ENCODE data around the gene ITGB2. TPM values are rescaled to one million over a fixed set of nuclear protein-coding genes. Genes with fewer than 3 reads are reported as not detected.

The ITGB2 gene
- total RNA-seq, 1 experiment from 2014 or later = 1.5 TPM

DNA sequence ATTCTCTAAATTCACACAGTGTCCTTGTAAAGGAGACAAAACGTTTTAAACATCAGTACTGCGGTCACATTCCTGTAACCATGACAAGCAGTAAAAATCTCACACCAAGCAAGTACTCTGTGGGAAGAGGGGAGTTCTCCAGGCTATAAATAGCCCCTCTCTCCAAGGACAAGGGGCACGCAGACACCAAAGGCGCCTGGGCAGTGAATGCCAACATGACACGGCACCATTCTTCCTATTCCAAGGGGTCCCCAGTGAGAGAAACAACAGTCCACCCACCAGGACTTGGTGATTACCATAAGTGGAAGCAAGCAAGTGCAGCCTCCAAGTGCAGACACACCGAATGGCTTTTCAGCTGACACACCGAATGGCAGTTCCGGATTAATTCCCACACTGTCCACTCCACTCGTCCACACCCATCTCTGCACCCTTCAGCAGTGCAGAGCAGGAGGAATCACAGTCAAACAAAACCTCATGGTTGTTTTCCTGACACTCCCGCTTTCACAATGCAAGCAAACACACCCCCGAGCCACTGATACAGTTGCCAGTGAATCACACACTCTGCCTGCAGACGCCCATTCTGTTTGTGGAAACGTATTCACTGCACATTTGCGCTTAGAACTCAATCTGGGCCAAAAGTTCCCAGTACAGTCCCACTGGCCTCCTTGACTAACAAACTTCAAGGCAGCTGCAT, 49.0 kb downstream of the ITGB2 start:
- POLR2A ChIA-PET = no interaction called here
- Mint-ChIP-seq H3K4me1 (peaks cover 60% of the 10 kb centered on the region), H3K9me3 (no peaks in the 10 kb centered on the region), H3K27ac (peak overlapping the region; percentile 87), H3K36me3 (no peaks in the 10 kb centered on the region), H3K27me3 (ENCODE audit: low read depth) (peaks cover 24% of the 10 kb centered on the region), H3K4me3 (peak overlapping the region; percentile 82)
- no peak for DNase-seq (ENCODE audit: low spot score)
- CTCF ChIA-PET = interaction anchor here (2.1 kb wide), 1 partner anchor 78 kb away, joined by 6 read pairs; no protein-coding TSS in a partner anchor
- ATAC-seq = no peak
- TF ChIP-seq PRRX2 (CRISPR knock-in tag; IDR thresholded peaks at IDR 0.05) = no peak
- no peak for TF ChIP-seq ARID4B (CRISPR knock-in tag; IDR thresholded peaks at IDR 0.05; ENCODE audit: borderline replicate concordance)
- no peak for TF ChIP-seq FOXP1 (CRISPR knock-in tag; IDR thresholded peaks at IDR 0.05; ENCODE audit: borderline replicate concordance)
- TF ChIP-seq TEAD4 (CRISPR knock-in tag; IDR thresholded peaks at IDR 0.05) = no peak
- no peak for TF ChIP-seq ESRRA (CRISPR knock-in tag; IDR thresholded peaks at IDR 0.05; ENCODE audit: borderline replicate concordance)
- no peak for TF ChIP-seq ZNF232 (CRISPR knock-in tag; IDR thresholded peaks at IDR 0.05)
- no peak for TF ChIP-seq ZNF416 (CRISPR knock-in tag; IDR thresholded peaks at IDR 0.05)
- no peak for TF ChIP-seq JUN (CRISPR knock-in tag; IDR thresholded peaks at IDR 0.05)
- no peak for TF ChIP-seq E2F5 (CRISPR knock-in tag; IDR thresholded peaks at IDR 0.05)
- TF ChIP-seq SOX15 (CRISPR knock-in tag; IDR thresholded peaks at IDR 0.05) = no peak
- TF ChIP-seq IRF1 (CRISPR knock-in tag; IDR thresholded peaks at IDR 0.05) = no peak
- TF ChIP-seq FOXJ3 (CRISPR knock-in tag; IDR thresholded peaks at IDR 0.05; ENCODE audit: borderline replicate concordance) = no peak
- TF ChIP-seq ATF2 (CRISPR knock-in tag; IDR thresholded peaks at IDR 0.05; ENCODE audit: borderline replicate concordance, low read depth) = no peak
- TF ChIP-seq ZNF121 (CRISPR knock-in tag; IDR thresholded peaks at IDR 0.05) = no peak
- no peak for TF ChIP-seq ZNF263 (CRISPR knock-in tag; IDR thresholded peaks at IDR 0.05; ENCODE audit: low read depth)
- TF ChIP-seq, protein P1, sequence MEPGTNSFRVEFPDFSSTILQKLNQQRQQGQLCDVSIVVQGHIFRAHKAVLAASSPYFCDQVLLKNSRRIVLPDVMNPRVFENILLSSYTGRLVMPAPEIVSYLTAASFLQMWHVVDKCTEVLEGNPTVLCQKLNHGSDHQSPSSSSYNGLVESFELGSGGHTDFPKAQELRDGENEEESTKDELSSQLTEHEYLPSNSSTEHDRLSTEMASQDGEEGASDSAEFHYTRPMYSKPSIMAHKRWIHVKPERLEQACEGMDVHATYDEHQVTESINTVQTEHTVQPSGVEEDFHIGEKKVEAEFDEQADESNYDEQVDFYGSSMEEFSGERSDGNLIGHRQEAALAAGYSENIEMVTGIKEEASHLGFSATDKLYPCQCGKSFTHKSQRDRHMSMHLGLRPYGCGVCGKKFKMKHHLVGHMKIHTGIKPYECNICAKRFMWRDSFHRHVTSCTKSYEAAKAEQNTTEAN (CRISPR knock-in tag; IDR thresholded peaks at IDR 0.05) = no peak
- no peak for TF ChIP-seq MLX (CRISPR knock-in tag; IDR thresholded peaks at IDR 0.05)
- TF ChIP-seq, protein P2, sequence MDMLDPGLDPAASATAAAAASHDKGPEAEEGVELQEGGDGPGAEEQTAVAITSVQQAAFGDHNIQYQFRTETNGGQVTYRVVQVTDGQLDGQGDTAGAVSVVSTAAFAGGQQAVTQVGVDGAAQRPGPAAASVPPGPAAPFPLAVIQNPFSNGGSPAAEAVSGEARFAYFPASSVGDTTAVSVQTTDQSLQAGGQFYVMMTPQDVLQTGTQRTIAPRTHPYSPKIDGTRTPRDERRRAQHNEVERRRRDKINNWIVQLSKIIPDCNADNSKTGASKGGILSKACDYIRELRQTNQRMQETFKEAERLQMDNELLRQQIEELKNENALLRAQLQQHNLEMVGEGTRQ (CRISPR knock-in tag; IDR thresholded peaks at IDR 0.05) = no peak
- TF ChIP-seq ETV6 (CRISPR knock-in tag; IDR thresholded peaks at IDR 0.05) = no peak
- no peak for TF ChIP-seq NFE2L1 (CRISPR knock-in tag; IDR thresholded peaks at IDR 0.05)
